ENCODE data around the gene MED15. TPM values are rescaled to one million over a fixed set of nuclear protein-coding genes. Genes with fewer than 3 reads are reported as not detected.

MED15 gene
- total RNA-seq, 1 donor from 2014 or later, result 105 TPM

GRCh38 chr22:20584029-20584871, 76.8 kb downstream of the MED15 start:
- no peak for TF ChIP-seq CTCF (IDR thresholded peaks at IDR 0.05)
- no peak overlapping the region for H3K4me3 ChIP-seq
- DNase-seq (peak; percentile 26), ATAC-seq (no peak)
- peaks cover 8% of the 10 kb centered on the region for H3K4me1 ChIP-seq
- no peaks in the 10 kb centered on the region for H3K9me3 ChIP-seq
- H3K27me3 ChIP-seq (ENCODE audit: low read depth), result no peaks in the 10 kb centered on the region
- H3K27ac ChIP-seq, result no peak overlapping the region
- intact Hi-C loops (cut with DNase I), result no loop called here
- peaks cover 83% of the 10 kb centered on the region for H3K36me3 ChIP-seq

GRCh38 chr22:20584872-20585638, 77.6 kb downstream of the MED15 start:
- ATAC-seq, result no peak
- no peak for TF ChIP-seq CTCF (IDR thresholded peaks at IDR 0.05)
- no peak overlapping the region for H3K27ac ChIP-seq
- H3K9me3 ChIP-seq, result no peaks in the 10 kb centered on the region
- intact Hi-C loops (cut with DNase I), result no loop called here
- peaks cover 77% of the 10 kb centered on the region for H3K36me3 ChIP-seq
- H3K27me3 ChIP-seq (ENCODE audit: low read depth), result no peaks in the 10 kb centered on the region
- peaks cover 5% of the 10 kb centered on the region for H3K4me1 ChIP-seq
- peak; percentile 28 for DNase-seq
- H3K4me3 ChIP-seq, result no peak overlapping the region

GRCh38 chr22:20585639-20586402, 78.4 kb downstream of the MED15 start:
- peaks cover 73% of the 10 kb centered on the region for H3K36me3 ChIP-seq
- ATAC-seq, result no peak

GRCh38 chr22:20586403-20586745, 79.0 kb downstream of the MED15 start:
- TF ChIP-seq CTCF (IDR thresholded peaks at IDR 0.05), result no peak
- ATAC-seq (no peak), DNase-seq (peak; percentile 43)
- Histone ChIP-seq H3K4me1 (no peaks in the 10 kb centered on the region), H3K4me3 (no peak overlapping the region), H3K27ac (no peak overlapping the region), H3K36me3 (peaks cover 67% of the 10 kb centered on the region), H3K9me3 (no peaks in the 10 kb centered on the region), H3K27me3 (ENCODE audit: low read depth) (no peaks in the 10 kb centered on the region)
- intact Hi-C loops (cut with DNase I), result no loop called here

More at GRCh38 chr22:20585639-20586402, 78.4 kb downstream of the MED15 start:
- no peak for TF ChIP-seq CTCF (IDR thresholded peaks at IDR 0.05)
- Histone ChIP-seq H3K27me3 (ENCODE audit: low read depth) (no peaks in the 10 kb centered on the region), H3K27ac (no peak overlapping the region), H3K4me1 (no peaks in the 10 kb centered on the region), H3K9me3 (no peaks in the 10 kb centered on the region), H3K4me3 (no peak overlapping the region)
- DNase-seq, result peak; percentile 28
- intact Hi-C loops (cut with DNase I), result no loop called here

GRCh38 chr22:20587206-20587958, 80.0 kb downstream of the MED15 start:
- Histone ChIP-seq H3K4me1 (no peaks in the 10 kb centered on the region), H3K36me3 (peaks cover 58% of the 10 kb centered on the region), H3K27ac (no peak overlapping the region), H3K27me3 (ENCODE audit: low read depth) (no peaks in the 10 kb centered on the region), H3K9me3 (no peaks in the 10 kb centered on the region), H3K4me3 (no peak overlapping the region)
- TF ChIP-seq CTCF (IDR thresholded peaks at IDR 0.05), result no peak
- DNase-seq, result no peak
- intact Hi-C loops (cut with DNase I), result no loop called here
- no peak for ATAC-seq
